Peyer's patch (tissue), 4 donors: ENCODE data around the gene FBLN1. TPM values are rescaled to one million over a fixed set of nuclear protein-coding genes. Genes with fewer than 3 reads are reported as not detected.
A peak's percentile ranks its signal among the peaks of the same experiment; 100 is the strongest.
"Not testable (repeated sequence)": the region's sequence is repeated elsewhere in the genome, so short reads cannot be mapped to it uniquely, and the experiment has no call there.

Experiments
- DNase-seq, 3 donors: peaks; one replicate each; pipeline ENCODE4 v3.0.0-alpha.2; 2017 to 2019
- H3K27ac ChIP-seq, 4 donors: fragments of 200-600 bp; sonication (generic); one replicate each; pipeline ENCODE4 v1.5.1; 2016 to 2019
- H3K27me3 ChIP-seq, 2 donors: fragments of 200-600 bp; sonication (generic); one replicate each; pipeline ENCODE4 v1.5.1; 2019
- H3K36me3 ChIP-seq, 3 donors: fragments of 200-600 bp; sonication (generic); one replicate each; pipeline ENCODE4 v1.5.1; 2016 to 2019
- H3K4me1 ChIP-seq, 4 donors: fragments of 200-600 bp; sonication (generic); one replicate each; pipeline ENCODE4 v1.5.1; 2016 to 2019
- H3K4me3 ChIP-seq, 4 donors: fragments of 200-600 bp; sonication (generic); 1 replicate in 3 of 4; 2 replicates in 1 of 4; pipeline ENCODE4 v1.5.1; 2016 to 2019; ENCODE audit warnings: mild to moderate bottlenecking in 1 of 4
- H3K9me3 ChIP-seq, 4 donors: fragments of 200-600 bp; sonication (generic); one replicate each; pipeline ENCODE4 v1.5.1; 2016 to 2019; ENCODE audit warnings: mild to moderate bottlenecking in 1 of 4
- POLR2A ChIP-seq, 2 donors: fragments of 450-650 bp; IDR thresholded peaks; one replicate each; pipeline ENCODE4 v1.5.1; 2017; ENCODE audit warnings: antibody characterized with exemption in 2 of 2, mild to moderate bottlenecking in 2 of 2, moderate library complexity in 2 of 2
- total RNA-seq, 4 donors: library from RNA; depleted of rRNA; stranded (reverse); fragments of >200 nt; gene quantifications; one replicate each; pipeline ENCODE4 v1.1.0, GENCODE V29; 2016
- TF ChIP-seq, protein P1 (sequence below), 6 experiments: fragments of 450-650 bp in 4 of 6; fragments of 200-600 bp in 2 of 6; sonication (generic) in 1 of 6; IDR thresholded peaks; one replicate each; pipeline ENCODE4 v1.5.1; 2017 to 2019; ENCODE audit warnings: antibody characterized with exemption in 6 of 6, mild to moderate bottlenecking in 3 of 6, moderate library complexity in 1 of 6

Gene FBLN1
- total RNA-seq, 4 donors from 2014 or later = 29.8 to 162 (median 136) TPM

DNA sequence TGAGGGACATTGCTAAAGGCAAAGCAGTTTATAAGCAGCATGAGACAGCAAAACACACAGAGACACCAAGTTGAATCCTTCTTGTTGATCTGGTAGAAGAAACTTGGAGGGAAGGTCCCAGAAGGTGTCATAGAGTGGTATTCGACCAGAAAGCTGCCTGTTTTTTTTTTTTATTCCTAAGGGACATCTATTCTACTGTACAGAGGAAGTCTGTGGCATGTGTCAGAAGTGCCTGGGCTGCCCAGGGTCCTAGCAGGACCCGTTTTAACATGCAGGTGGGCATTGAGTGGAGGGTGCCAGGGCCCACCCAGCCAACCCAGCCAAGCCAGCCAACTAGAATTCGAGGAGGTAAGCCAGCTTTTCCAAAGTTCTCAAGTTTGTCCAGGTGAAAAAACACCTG, 100.9 kb downstream of the FBLN1 start:
- H3K36me3 ChIP-seq = no peaks in the 10 kb centered on the region
- no peak overlapping the region for H3K4me3 ChIP-seq
- H3K27ac ChIP-seq = no peak overlapping the region
- DNase-seq = peak in 1 of 3 donors; percentile 7
- no peaks in the 10 kb centered on the region for H3K9me3 ChIP-seq
- no peaks in the 10 kb centered on the region for H3K4me1 ChIP-seq
- H3K27me3 ChIP-seq = no peaks in the 10 kb centered on the region
- TF ChIP-seq POLR2A (IDR thresholded peaks at IDR 0.05) = no peak
- TF ChIP-seq, protein P1, sequence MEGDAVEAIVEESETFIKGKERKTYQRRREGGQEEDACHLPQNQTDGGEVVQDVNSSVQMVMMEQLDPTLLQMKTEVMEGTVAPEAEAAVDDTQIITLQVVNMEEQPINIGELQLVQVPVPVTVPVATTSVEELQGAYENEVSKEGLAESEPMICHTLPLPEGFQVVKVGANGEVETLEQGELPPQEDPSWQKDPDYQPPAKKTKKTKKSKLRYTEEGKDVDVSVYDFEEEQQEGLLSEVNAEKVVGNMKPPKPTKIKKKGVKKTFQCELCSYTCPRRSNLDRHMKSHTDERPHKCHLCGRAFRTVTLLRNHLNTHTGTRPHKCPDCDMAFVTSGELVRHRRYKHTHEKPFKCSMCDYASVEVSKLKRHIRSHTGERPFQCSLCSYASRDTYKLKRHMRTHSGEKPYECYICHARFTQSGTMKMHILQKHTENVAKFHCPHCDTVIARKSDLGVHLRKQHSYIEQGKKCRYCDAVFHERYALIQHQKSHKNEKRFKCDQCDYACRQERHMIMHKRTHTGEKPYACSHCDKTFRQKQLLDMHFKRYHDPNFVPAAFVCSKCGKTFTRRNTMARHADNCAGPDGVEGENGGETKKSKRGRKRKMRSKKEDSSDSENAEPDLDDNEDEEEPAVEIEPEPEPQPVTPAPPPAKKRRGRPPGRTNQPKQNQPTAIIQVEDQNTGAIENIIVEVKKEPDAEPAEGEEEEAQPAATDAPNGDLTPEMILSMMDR (IDR thresholded peaks at IDR 0.05) = no peak

DNA sequence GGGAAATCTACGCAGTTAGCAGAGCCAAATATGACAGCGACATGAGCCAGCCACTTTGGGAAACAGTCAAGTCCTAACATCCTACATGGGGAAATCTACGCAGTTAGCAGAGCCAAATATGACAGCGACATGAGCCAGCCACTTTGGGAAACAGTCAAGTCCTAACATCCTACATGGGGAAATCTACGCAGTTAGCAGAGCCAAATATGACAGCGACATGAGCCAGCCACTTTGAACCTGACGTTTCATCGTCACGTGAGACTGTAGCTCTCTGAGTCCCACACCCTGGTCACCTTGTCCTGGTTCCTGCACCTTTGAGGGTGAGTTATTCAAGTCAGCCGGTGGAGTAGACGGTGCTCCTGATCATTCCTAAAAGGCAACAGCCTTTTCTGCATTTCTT, 105.4 kb downstream of the FBLN1 start:
- not testable (repeated sequence) for H3K27ac ChIP-seq, H3K36me3 ChIP-seq, H3K4me3 ChIP-seq, H3K9me3 ChIP-seq, H3K4me1 ChIP-seq, H3K27me3 ChIP-seq
- peak in 1 of 3 donors; percentile 7 for DNase-seq

DNA sequence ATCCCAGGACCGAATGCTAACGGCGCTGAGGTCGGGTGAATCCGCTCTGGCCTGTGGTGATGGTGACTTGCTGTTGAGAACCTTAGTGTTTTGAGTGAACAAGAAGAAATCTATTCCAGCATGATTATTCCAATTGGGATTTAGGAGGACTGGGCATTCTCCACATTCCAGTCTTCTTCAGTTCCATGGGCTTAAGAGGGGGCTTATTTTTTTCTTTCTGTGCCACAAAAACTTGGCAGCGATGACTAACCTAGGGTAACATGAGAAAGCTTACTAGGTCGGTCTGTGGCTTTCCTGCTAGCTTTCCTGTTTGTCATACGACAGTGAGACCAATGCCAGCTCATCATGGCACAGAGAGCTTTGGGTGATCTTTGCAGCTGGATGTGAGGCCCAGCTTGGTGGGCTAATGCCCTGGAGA, 106.1 kb downstream of the FBLN1 start:
- H3K4me1 ChIP-seq = no peaks in the 10 kb centered on the region
- peak in 1 of 3 donors; percentile 12 for DNase-seq
- H3K4me3 ChIP-seq = no peak overlapping the region
- H3K36me3 ChIP-seq = no peaks in the 10 kb centered on the region
- H3K27ac ChIP-seq = no peak overlapping the region
- H3K9me3 ChIP-seq = no peaks in the 10 kb centered on the region
- TF ChIP-seq, protein P1 (IDR thresholded peaks at IDR 0.05) = no peak
- TF ChIP-seq POLR2A (IDR thresholded peaks at IDR 0.05) = no peak
- no peaks in the 10 kb centered on the region for H3K27me3 ChIP-seq

DNA sequence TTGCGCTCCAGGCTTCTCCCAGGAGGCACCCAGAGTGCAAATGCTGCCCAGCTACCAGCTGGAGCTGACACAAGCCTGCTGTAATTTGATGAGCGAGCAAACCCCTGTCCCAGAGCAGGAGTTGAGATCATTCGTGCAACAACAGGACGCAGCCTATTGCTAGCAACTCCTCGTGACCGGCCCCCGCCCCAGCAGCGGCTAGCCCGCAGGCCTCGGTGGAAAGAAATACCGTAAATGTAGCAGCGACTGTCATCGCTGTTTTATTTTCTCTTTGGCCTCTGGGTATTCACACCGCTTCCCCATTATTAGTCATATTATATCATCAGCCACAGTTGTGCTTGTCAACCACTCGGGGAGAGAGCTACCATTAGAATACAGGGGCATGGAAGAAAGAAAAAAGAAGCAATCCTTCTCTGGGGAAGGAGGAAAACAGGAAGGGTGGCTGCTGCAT, 109.8 kb downstream of the FBLN1 start:
- DNase-seq = peak in 1 of 3 donors; percentile 55
- no peaks in the 10 kb centered on the region for H3K4me1 ChIP-seq
- no peaks in the 10 kb centered on the region for H3K27me3 ChIP-seq
- no peak for TF ChIP-seq POLR2A (IDR thresholded peaks at IDR 0.05)
- TF ChIP-seq, protein P1 (IDR thresholded peaks at IDR 0.05) = no peak
- no peaks in the 10 kb centered on the region for H3K9me3 ChIP-seq
- H3K27ac ChIP-seq = no peak overlapping the region
- no peaks in the 10 kb centered on the region for H3K36me3 ChIP-seq
- H3K4me3 ChIP-seq = no peak overlapping the region

DNA sequence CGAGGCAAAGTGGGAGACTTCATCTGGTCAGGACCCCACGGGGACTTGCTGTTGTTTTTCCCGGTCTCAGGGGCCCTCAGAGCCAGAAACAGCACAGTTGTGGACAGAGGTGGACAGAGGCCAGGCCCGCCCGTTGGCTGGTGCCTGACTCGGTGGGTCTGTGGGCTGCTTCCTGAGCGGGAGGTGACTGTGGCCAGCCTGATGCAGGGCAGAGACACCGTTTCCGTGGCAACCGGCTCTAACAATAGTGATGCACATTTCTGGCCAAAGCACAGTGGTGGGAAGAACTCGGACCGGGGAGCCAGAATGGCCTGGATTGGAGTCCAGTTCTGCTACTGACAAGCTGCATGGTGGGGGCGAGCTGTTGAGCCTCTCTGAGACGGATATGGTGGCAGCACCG, 110.3 kb downstream of the FBLN1 start:
- H3K36me3 ChIP-seq = no peaks in the 10 kb centered on the region
- no peak overlapping the region for H3K4me3 ChIP-seq
- H3K27me3 ChIP-seq = no peaks in the 10 kb centered on the region
- H3K27ac ChIP-seq = no peak overlapping the region
- TF ChIP-seq, protein P1 (IDR thresholded peaks at IDR 0.05) = no peak
- TF ChIP-seq POLR2A (IDR thresholded peaks at IDR 0.05) = no peak
- H3K9me3 ChIP-seq = no peaks in the 10 kb centered on the region
- H3K4me1 ChIP-seq = no peaks in the 10 kb centered on the region
- no peak for DNase-seq

DNA sequence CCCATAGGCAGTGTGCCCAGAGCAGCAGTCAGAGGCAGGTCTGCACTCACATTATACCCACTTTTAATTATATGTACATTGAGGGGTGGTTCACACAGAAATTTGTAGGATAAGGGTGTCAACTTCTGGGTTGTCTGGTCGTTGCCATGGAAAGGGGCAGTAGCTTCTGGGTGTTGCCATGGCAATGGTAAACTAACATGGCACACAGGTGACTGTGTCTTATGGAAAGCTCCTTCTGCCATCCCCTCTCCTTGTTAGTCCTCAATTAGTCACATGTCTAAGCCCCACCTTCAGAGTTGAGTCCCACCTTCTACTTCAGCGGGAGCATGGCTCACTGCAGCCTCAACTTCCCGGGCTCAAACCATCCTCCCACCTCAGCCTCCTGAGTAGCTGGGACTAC, 112.7 kb downstream of the FBLN1 start:
- Histone ChIP-seq H3K9me3 (peaks cover 0 to 4% (median 0%) of the 10 kb centered on the region in 4 donors), H3K4me1 (no peaks in the 10 kb centered on the region), H3K36me3 (no peaks in the 10 kb centered on the region), H3K27ac (no peak overlapping the region), H3K4me3 (no peak overlapping the region), H3K27me3 (no peaks in the 10 kb centered on the region)
- peak in 1 of 3 donors; percentile 6 for DNase-seq
- TF ChIP-seq, protein P1 (IDR thresholded peaks at IDR 0.05) = no peak
- TF ChIP-seq POLR2A (IDR thresholded peaks at IDR 0.05) = no peak
